Glomerular visceral epithelial cell (primary cell): ENCODE measurements around the gene GPR137B.

Experiments used
- DNase-seq: peaks from one replicate; pipeline ENCODE4 v3.0.0-alpha.2; 2016; ENCODE audit errors: extremely low spot score

The GPR137B gene

DNA sequence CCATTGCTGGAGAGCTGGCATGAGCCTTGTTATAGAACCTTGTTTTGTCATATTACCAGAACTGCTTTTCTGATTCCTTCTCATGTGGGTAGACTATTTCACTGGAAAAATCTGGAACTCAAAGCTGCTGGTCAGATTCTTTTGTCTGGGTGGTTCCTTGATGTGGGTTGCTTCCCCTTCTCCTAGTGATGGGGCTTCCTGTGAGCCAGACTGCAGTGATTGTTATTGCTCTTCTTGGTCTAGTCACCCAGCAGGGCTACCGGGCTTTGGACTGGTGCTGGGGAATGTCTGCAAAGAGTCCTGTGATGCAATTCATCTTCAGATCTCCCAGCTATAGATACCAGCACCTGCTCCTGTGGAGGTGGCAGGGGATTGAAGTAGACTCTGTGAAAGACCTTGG, 59.4 kb downstream of the GPR137B start:
- DNase-seq: no peak

DNA sequence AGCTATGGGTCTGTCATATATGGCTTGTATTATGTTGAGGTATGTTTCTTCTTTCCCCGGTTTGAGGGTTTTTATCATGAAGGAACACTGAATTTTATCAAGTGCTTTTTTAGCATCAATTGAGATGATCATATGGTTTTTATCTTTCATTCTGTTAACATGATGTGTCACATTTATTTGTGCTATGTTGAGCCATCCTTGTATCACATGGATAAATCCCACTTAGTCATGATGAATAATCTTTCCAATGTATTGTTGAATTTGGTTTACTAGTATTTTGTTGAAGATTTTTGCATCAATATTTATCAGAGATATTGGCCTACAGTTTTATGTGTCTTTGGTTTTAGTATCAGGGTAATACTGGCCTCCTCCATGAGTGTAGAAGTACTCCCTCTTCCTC, 61.7 kb downstream of the GPR137B start:
- no peak for DNase-seq

DNA sequence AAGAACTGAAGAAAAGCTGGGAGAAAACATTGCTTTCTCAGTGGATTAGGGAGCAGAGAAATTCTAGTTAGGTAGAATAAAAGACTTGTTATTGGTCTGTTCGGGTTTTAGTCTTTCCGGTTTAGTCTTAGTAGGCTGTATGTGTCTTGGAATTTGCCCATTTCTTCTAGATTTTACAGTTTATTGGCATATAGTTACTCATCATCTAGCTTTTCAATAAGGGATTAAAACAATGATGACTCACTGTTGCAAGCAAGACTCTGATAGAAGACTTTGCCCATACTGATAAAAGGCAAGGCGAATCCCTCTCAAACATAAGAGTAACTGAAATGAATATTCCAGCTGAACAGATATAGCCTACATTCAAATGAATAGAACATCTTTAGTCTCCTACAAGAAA, 62.3 kb downstream of the GPR137B start:
- no peak for DNase-seq

DNA sequence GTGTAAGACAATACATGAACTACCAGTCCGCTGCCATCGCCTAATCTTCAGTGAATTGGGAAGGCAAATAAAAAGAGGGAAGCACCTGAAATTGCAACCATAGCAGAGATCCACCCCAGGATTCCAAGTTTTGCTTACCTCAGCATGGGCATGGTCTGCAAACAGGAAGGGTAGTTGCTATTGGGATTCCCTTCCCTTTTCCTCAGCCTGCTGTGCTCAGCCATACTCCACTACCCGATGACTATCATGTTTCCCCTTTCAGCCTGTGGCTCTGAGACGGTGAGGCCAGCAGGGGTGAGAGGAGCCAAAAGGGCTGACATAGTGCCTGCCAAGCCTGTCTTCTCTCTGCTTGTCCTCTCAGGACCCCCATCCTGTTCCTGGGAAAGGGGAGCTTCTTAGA, 64.2 kb downstream of the GPR137B start:
- DNase-seq: no peak

DNA sequence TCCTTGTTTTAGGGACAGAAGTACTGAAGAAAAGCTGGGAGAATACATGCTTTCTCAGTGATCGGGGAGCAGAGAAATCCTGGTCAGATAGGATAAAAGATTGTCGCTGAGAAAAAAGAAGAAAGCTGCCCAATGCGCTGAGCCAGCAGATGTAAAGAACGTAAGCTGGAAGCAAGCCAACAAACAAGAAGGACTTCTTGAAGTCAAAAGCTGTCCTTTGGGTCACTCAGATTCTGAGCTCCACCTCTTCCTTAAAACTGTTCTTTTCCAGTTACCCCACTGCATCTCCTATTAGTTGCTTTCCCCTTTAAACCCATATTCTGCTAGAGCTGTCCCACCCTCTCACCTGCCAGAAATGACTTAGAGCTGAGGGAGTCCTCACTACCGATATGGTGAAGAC, 64.8 kb downstream of the GPR137B start:
- no peak for DNase-seq

DNA sequence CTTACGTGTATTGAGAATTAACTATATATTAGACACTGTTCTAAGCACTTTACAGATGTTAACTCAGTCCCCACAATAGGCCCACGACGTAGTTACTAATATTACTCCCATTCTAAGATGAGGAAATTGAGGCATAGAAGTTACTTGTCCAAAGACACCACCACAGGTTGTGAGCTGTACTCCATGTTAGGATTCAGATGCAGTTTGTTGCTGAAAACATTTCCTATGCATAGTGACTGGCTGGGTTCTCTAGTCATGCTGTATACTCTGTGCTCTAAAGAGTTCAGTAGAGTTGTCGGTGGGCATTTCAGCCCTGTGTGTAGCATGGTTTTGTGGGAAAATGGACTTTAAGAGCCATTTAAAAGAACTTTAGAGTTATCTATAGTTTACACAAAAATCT, 65.2 kb downstream of the GPR137B start:
- DNase-seq: no peak

DNA sequence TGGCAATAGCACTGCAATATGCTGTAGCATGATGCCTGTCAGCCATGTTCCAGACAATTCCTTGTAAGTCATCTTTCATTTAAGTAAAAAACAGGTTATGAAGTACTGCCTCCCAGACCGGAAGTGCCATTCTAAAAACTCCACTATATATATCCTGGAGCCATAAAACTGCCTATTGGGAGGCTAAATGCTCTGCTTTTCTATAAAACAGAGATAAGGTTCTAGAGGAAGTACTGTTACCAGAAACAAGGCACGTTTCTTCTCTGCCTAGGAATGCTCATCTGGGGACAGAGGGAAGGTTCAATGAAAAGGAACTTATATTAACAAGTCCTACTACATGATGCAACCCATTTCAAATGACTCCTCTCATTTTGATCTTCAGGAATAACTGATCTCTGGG, 66.8 kb downstream of the GPR137B start:
- DNase-seq: no peak

DNA sequence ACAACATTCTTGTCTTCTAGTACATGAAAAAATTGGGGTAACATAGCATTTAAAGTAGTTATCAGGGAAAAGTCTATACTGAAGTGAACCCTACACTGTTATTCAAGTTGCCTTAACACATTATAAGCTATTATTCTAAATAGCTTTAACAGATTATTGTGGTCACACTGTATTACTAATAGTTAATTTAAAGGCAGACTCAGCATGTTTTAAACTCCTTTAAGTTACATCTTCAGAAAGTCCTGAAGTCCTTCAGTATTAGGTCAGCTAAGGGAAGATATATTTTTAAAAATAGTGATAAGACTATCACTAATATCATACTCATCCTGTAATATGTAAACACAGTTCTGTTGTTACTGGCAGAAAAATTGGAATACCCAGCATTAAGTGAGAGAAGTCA, 67.4 kb downstream of the GPR137B start:
- DNase-seq: no peak

DNA sequence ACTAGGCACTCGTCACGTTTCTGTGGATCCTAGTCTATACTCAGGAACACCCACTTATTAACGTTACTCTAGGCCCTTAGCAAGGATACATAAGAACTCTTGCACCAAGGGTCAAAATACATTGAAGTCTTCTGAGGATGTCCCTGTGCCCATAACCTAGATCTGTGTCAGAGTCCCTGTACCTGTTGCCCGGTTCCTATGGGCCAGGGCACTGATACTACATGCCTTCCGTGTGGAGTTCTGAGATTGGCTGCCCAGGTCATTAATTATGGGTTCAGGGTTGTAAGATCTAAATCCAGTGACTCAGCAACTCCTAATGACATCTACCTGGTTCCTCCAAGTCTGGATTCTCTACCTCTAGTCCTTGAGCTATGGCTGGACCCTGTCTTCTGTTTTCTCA, 69.5 kb downstream of the GPR137B start:
- DNase-seq: no peak

DNA sequence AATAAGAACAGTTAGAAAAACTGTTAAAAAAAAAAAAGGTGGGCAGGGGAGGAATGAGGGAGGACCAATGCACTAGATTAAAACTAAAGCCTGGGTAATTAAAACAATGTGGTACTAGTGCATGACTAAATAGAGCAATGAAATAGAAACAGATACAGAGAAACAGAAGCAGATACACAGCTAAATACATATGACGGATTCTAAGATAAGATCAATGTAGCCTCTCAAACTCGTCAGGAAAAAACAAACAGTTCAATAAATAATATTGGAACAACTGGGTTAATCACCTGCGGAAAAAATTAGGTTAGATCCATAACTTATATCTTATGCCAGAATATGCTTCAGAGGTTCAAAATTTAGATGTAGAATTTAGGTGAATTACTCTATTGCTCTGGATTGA, 71.2 kb downstream of the GPR137B start:
- DNase-seq: no peak

DNA sequence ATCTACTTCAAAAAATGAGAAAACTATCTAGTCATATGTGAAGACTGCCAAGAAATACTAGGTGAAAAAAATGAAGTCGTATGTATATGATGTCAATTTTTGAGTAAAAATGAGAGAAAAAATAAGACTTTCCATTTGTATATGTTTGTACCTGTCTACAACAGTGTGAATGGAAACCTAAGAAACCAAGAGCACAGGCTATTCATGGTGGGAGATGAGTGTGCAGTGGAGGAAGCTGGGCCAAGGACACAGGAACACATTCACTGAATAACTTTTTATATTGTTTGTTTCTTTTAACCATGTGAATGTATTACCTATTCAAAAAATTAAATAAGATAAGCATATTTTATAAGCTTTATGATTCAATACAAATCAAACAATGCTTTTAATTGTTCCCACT, 72.4 kb downstream of the GPR137B start:
- DNase-seq: no peak

DNA sequence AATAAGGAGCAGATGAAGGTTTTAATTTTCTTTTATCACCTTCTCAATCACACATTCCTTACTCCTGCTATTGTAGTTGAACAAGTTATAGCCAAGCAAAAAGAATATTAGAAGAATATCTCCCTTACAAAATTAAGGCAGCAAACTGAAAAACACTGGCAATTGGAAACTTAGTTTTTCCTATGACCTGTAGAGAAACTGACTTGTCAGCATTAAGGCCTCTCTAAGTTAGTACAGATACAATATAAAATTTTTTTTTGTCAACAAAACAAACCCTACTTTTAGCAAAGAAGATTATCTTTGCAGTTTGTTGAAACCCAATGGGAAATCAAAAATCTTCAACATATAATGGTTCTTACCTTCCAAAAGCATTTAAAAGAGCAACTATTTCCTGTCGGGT, 78.1 kb downstream of the GPR137B start:
- DNase-seq: no peak

DNA sequence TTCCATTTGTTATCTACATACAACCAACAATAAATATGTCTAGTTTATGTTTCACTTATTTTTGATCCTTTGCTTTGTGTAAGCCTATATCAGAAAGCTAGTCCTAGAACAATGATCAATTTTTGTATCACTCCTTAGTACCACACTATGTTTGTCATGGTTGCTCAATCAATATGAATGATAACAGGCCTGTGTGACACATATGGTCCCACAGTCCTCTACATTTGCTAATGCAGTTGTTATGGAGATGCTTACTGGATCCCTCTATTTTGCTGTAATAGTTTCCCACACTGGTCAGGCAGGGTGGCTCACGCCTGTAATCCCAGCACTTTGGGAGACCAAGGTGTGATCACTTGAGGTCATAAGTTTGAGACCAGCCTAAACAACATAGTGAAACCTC, 80.3 kb downstream of the GPR137B start:
- DNase-seq: no peak

DNA sequence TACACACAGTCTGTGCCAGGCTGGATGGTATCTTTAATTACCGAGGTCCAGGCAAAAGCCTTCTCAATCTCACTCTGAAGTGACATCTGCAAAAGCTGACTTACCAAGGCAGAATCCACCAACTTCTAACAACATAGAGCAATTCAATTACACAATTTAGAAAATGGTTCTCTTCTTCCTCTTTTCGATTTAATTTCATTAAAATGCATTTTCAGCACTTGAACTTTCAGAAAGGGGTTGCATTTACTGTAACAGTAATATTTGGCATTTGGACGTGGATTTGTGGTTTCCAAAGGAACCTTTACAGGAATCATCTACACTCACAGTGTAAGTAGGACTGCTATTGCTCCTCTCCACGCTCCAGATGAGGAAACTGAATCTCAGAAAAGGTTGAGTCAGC, 86.1 kb downstream of the GPR137B start:
- DNase-seq: no peak

DNA sequence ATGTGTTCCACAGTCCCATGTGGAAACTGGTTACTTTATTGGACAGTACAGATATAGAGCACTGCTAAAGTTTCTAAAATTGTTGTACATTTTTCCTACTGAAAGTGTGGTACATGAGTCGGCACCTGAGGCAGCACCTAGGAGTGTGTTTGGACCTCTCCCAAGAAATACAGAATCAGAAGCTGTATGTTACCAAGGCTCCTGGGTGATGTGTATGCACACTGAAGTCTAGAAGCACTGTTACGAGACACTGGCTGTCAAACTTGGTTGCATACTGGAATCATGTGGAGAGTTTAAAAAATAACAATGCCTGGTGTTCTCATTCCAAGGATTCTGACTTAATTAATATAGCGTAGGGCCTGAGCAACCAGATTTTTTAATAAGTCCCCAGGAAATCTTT, 92.8 kb downstream of the GPR137B start:
- DNase-seq: no peak

DNA sequence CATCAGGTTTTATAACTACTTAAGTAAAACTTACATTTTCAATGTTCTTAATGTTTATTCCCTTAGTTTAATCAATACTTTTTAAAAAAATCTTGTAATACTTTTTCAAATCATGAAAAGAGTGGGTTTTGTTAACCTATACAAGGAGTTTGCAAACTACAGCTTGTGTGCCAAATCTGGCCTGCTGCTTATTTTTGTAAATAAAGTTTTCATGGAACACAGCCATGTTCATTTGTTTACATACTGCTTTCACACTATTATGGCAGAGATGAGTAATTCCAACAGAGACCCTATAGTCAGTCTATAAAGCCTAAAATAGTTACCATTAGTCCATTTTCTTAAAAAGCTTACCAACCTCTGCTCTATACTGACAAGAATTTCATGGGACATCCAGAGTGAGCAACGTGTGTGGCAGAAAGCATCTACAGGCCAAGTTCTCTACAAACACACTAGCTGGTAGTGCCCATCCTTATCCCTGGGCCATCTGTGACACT, 96.8 kb downstream of the GPR137B start:
- DNase-seq: no peak

DNA sequence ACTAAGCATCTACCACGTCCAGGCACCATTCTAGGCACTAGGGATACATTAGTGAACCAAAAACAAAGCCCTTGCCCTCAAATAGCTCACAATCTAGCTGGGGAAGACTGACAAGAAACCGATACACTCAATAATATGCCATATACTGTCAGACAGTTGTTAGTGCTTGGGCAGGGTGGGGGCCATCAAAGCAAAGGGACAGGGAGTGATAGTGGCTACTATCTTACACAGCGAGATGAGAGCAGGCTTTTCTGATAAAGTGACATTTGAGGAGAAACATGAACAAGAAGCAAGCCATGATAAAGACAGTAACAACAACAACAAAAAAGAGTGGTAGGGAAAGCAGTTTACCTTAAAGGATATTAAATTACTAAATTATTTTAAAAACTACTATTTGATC, 98.3 kb downstream of the GPR137B start:
- DNase-seq: no peak

DNA sequence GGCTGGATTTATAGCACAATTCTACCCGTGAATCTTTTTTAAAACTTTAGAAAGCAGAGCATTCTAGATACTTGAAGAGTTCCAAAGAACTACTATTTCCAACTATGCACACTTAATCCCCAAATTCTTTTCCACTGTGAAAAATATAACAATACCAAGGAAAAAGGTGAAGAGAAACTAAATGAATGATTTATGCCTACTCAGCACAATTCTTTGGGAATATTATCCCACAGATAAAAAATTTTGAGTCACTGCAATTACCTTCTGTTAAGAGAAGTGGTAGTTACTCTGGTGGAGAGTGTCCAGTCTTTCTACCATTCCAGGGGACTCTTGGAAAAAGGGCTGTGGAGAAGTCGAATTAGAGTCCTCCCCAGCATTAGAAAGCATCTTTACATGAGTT, 100.2 kb downstream of the GPR137B start:
- no peak for DNase-seq

DNA sequence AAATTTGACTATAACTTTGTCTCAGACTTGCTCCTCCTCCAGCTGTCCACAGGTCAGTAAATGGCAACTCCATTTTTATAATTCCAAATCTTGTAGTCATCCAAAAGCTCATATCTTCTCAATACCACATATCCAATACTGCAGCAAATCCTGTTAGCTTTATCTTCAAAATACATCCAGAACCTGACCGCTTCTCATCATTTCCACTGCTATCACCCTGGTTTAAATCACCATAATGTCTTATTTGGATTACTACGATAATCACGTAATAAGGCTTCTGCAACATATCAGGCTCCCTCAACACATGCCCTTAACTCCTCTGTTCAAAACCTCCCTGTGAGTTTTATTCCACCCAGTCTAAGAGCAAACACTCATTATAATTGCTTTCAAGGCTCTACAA, 104.9 kb downstream of the GPR137B start:
- no peak for DNase-seq

DNA sequence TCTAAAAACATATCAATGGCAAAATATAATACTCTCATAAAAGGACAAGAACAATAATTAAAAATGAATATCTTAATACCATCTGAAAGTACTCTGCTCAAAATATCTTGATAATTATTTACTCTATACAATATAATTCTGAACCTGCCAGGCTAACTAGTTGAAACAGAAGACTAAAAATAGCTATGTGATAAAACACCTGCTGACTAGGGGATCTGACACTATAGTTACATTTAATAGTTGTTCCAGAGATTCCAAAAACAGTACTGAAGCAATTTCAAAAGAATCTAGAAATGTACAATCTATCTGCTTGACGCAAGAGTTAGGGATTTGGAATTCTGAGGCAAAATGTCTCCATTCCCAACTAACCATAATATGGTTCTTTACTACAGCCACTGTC, 109.2 kb downstream of the GPR137B start:
- no peak for DNase-seq

DNA sequence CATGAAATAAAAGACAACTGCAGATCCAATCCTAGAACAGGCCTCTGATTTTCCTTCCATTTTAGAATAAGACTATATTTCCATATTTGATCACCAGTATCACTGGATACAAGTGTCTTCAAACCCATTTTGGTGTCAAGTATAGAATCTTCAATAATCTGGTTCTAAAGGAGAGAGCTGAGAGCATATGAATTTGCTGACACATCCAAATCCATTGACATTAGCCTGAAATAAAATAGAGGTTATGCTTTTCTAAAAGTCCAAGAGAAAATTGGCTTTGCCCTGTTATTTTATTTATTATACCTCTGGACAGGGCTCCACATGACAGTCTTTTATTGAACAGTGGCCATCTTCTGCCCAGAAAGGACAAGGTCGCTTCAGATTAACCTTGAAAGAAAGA, 110.8 kb downstream of the GPR137B start:
- DNase-seq: no peak

DNA sequence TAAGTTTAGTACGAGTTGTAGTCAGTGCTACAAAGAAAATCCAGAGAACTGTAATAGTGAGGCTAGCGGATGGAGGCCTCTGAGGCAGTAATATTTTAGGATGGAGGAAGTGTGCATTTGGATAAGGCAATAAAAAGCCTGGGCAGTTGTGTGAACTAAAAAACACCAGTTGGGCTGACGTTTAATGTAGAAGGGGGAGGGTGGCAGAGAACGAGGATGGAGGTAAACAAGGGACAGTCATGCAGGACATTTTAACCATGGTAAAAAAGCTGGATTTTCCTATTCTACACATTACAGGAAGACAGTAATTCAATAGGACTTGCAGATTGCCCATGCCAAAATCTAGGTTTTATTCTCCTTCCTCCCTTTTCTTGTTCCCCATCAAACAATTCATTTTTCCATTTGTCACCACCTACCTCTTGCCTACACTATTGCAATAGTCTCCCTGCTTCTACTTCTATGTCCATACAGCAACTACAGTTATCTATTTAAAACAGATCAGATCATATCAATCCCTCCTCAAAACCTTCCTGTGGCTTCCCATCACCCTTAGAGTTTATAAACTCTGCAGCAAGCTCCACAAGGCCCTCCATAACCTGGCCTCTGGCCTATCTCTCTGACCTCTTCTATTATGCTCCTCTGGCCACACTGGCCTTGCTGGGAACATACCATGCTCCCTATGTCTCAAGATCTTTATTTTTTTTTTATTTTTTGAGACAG, 111.7 kb downstream of the GPR137B start:
- no peak for DNase-seq

DNA sequence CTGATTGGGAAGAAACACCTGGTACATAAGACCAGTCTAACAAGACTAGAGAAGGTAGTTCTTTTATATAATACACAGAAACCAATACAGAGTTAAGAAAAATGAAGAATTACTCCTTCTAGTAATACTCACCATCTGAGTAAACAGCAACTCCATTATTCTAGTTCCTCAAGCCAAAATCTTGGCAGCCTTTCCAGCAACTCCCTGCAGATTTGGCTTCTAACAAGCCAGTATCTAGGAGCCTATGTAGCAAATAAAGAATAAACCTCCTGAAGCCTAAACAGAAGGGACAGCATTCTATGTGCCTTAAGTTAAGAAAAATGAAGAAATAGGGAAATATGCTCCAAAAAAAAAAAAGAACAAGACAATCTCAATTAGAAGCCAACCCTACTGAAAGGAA, 114.9 kb downstream of the GPR137B start:
- no peak for DNase-seq

DNA sequence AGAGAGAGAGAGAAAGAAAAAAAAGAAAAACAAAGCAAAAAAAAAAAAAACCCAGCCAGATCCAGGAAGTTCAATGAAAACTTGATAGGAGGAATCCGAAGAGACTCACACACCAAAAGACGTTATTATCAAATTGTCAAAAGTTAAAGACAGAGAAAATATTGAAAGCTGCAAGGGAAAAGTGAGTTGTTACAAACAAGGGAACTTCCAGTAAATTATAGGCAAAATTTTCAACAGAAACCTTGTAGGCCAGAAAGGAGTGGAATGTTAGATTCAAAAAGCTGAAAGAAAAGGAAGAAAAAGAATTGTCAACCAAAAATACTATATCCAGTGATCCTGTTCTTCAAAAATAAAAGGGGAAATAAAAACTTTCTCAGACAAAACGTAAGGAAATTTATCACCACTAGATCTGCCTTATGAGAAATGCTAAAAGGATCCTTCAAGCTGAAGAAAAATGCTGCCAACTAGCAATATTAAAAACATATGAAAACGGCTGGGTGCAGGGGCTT, 115.8 kb downstream of the GPR137B start:
- no peak for DNase-seq
